ENCODE measurements around the gene ABLIM3.

Gene ABLIM3

DNA sequence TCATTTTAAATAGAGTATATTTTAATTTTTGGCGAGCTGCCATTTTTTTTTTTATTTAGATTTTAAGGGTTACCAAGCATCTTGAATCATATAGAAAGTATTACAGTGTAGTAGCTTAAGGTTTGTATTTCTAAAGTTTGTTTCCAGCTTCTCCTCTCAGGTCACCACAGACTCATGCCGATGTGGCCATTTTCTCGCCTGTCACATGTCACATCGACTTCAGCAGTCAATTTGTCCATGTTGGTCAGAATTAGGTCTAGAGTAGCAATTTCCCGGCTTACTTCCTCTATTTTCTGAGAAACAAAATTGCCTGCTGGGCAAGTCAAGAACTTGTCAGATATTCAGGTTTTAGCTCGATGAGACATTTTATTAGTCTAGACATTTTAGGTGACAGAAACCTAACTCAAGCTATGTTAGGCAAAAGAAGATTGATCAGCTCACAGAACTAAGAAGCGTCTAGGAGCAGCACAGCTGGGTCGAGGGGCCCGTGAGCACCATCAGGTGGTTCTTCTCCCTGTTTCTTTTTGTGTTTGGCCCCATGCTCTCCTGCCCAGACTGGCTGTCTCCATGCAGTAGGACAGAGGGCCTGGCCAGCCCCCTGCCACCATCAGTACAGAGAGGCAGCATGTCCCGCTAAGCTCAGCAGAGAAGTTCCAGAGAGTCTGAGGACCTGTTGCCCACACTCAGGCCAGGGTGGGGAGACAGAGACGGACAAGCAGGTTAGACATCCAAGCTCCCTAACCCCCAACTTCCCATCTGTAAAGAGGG lies 82.0 kb downstream of the ABLIM3 start:
- in situ Hi-C loops (cut with HindIII; ENCODE audit: low pct_unique_long_range_greater_than_20kb, low sequenced_read_pairs): no loop called here
- TF ChIP-seq JUND (IDR thresholded peaks at IDR 0.05; ENCODE audit: low read depth): no peak
- no peak for DNase-seq (ENCODE audit: low read depth in 1 of 2, low spot score in 1 of 2)

GRCh38 chr5:149224282-149224681 lies 83.0 kb downstream of the ABLIM3 start:
- no peak for TF ChIP-seq JUND (IDR thresholded peaks at IDR 0.05; ENCODE audit: low read depth)
- no peak for DNase-seq (ENCODE audit: low read depth in 1 of 2, low spot score in 1 of 2)
- in situ Hi-C loops (cut with HindIII; ENCODE audit: low pct_unique_long_range_greater_than_20kb, low sequenced_read_pairs): no loop called here

DNA sequence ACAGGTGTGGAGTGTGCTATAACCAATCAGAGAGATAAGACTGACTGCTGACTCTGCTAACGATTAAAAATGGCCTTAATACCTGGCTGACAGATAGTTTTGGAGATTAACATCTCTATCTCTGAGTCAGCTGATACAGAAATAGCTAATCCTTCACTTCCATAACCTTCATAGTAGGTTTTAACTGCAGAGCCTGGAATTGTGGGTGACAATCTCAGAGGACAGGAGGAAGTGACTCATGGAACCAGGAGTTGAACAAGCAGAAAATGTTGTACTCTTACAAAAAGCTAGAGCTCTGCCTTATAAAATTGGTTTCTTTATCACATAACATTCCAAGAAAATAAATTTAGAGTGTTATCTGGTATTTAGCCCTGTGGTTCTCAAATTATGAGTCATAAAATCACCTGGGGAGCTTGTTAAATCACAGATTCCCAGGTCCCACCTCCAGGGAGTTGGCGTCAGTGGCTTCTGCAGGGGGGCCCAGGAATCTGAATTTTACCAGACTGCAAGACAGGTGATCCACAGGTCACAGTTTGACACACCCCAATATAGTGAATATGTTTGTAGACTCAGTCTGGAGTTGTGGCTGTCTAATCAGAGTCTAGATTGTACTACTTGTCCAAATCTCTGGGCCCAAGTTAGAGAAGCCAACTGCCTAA lies 86.0 kb downstream of the ABLIM3 start:
- DNase-seq (ENCODE audit: low read depth in 1 of 2, low spot score in 1 of 2): no peak
- TF ChIP-seq JUND (IDR thresholded peaks at IDR 0.05; ENCODE audit: low read depth): no peak
- in situ Hi-C loops (cut with HindIII; ENCODE audit: low pct_unique_long_range_greater_than_20kb, low sequenced_read_pairs): no loop called here

- DNase-seq (ENCODE audit: low read depth in 1 of 2, low spot score in 1 of 2): peak; percentile 67 to 90
- TF ChIP-seq JUND (IDR thresholded peaks at IDR 0.05; ENCODE audit: low read depth): no peak
- in situ Hi-C loops (cut with HindIII; ENCODE audit: low pct_unique_long_range_greater_than_20kb, low sequenced_read_pairs): no loop called here
Observed at GRCh38 chr5:149228618-149229297, 87.5 kb downstream of the ABLIM3 start.

DNA sequence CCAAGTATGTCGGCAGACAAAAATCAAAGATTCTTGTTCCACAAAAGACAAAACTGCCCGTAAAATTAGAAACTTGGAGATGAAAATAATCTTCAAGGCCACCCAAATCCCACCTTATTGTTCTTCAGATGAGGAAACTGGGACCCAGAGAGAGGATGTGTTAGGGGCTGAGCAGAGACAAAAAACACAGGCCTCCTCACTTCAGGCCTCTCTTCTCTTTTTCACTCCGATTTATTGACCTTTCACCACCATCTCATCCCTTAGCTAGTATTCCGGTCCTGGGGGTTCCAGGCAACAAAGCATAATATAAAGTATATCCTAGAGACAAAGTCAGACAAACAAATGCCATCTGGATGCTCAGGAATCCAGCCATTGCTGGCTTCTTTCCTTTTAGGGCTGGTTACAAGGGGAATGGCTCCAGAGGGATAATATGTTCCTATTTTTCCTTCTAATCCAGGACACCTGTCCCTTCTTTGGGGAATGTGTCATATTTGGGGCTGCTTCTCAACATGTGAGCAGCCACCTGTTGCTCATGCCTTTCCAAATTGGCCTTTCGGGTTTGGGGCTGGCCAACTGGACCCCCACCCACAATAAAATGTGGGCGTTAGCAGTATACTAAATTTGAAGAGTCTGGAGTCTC lies 88.1 kb downstream of the ABLIM3 start:
- no peak for TF ChIP-seq JUND (IDR thresholded peaks at IDR 0.05; ENCODE audit: low read depth)
- DNase-seq (ENCODE audit: low read depth in 1 of 2, low spot score in 1 of 2): no peak
- in situ Hi-C loops (cut with HindIII; ENCODE audit: low pct_unique_long_range_greater_than_20kb, low sequenced_read_pairs): no loop called here

DNA sequence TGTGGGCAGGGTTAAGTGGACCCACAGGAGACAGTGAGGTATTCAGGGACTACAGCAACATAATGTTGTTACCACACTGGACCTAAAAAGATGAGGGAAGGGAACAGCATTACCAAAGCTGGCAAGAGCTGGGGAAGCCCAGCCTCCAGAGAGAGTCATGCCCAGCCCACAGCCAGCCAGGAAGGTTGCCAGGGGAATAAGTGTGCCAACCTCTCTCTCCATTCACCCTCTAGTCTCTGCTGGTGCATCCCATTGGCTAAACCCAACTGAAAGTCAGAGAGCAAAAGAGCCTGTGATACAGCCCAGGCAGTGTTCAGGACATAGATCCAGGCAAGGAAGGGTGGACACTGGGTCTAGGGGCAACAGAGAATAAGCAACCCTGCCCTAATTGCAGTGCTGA lies 94.5 kb downstream of the ABLIM3 start:
- TF ChIP-seq JUND (IDR thresholded peaks at IDR 0.05; ENCODE audit: low read depth): no peak
- in situ Hi-C loops (cut with HindIII; ENCODE audit: low pct_unique_long_range_greater_than_20kb, low sequenced_read_pairs): no loop called here
- DNase-seq (ENCODE audit: low read depth in 1 of 2, low spot score in 1 of 2): no peak

- DNase-seq (ENCODE audit: low read depth in 1 of 2, low spot score in 1 of 2): no peak
- no peak for TF ChIP-seq JUND (IDR thresholded peaks at IDR 0.05; ENCODE audit: low read depth)
- in situ Hi-C loops (cut with HindIII; ENCODE audit: low pct_unique_long_range_greater_than_20kb, low sequenced_read_pairs): no loop called here
Observed at GRCh38 chr5:149237662-149238061, 96.4 kb downstream of the ABLIM3 start.

GRCh38 chr5:149238540-149238939 lies 97.2 kb downstream of the ABLIM3 start:
- in situ Hi-C loops (cut with HindIII; ENCODE audit: low pct_unique_long_range_greater_than_20kb, low sequenced_read_pairs): no loop called here
- TF ChIP-seq JUND (IDR thresholded peaks at IDR 0.05; ENCODE audit: low read depth): no peak
- DNase-seq (ENCODE audit: low read depth in 1 of 2, low spot score in 1 of 2): peak; percentile 34 to 38

GRCh38 chr5:149239917-149240316 lies 98.6 kb downstream of the ABLIM3 start:
- no peak for DNase-seq (ENCODE audit: low read depth in 1 of 2, low spot score in 1 of 2)
- no peak for TF ChIP-seq JUND (IDR thresholded peaks at IDR 0.05; ENCODE audit: low read depth)
- in situ Hi-C loops (cut with HindIII; ENCODE audit: low pct_unique_long_range_greater_than_20kb, low sequenced_read_pairs): no loop called here

- no peak for DNase-seq (ENCODE audit: low read depth in 1 of 2, low spot score in 1 of 2)
- in situ Hi-C loops (cut with HindIII; ENCODE audit: low pct_unique_long_range_greater_than_20kb, low sequenced_read_pairs): no loop called here
- TF ChIP-seq JUND (IDR thresholded peaks at IDR 0.05; ENCODE audit: low read depth): no peak
Observed at GRCh38 chr5:149240354-149240998, 99.2 kb downstream of the ABLIM3 start.

- TF ChIP-seq JUND (IDR thresholded peaks at IDR 0.05; ENCODE audit: low read depth): no peak
- DNase-seq (ENCODE audit: low read depth in 1 of 2, low spot score in 1 of 2): no peak
- in situ Hi-C loops (cut with HindIII; ENCODE audit: low pct_unique_long_range_greater_than_20kb, low sequenced_read_pairs): no loop called here
Observed at GRCh38 chr5:149242339-149242738, 101.0 kb downstream of the ABLIM3 start.

DNA sequence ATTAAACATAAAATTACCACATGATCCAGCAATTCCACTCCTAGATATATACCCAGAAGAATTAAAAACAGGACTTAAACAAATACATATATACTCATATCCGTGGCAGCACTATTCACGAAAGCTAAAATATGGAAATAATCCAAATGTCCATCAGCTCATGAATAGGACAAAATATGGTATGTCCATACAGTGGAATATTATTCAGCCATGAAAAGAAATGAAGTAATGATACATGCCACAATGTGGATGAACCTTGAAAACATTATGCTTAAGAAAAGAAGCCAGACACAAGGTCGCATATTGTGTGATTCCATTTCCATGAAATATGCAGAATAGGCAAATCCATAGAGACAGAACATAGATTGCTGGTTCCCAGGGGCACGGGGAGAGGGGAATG lies 105.6 kb downstream of the ABLIM3 start:
- in situ Hi-C loops (cut with HindIII; ENCODE audit: low pct_unique_long_range_greater_than_20kb, low sequenced_read_pairs): no loop called here
- no peak for TF ChIP-seq JUND (IDR thresholded peaks at IDR 0.05; ENCODE audit: low read depth)
- DNase-seq (ENCODE audit: low read depth in 1 of 2, low spot score in 1 of 2): no peak
